Prostate gland (tissue), 2 donors: Measurements from ENCODE around the gene RCHY1.

ENCODE experiments used
- POLR2A ChIP-seq: fragments of 450-650 bp; IDR thresholded peaks from one replicate; pipeline ENCODE4 v1.6.1; 2016; ENCODE audit warnings: antibody characterized with exemption, mild to moderate bottlenecking
- TF ChIP-seq, protein P1 (sequence below), 4 experiments: fragments of 200-600 bp in 2 of 4; fragments of 450-650 bp in 2 of 4; sonication (generic) in 2 of 4; IDR thresholded peaks; 1 replicate in 3 of 4; 2 replicates in 1 of 4; pipeline ENCODE4 v1.5.1; 2016 to 2019; ENCODE audit warnings: antibody characterized with exemption in 4 of 4, mild to moderate bottlenecking in 2 of 4, moderate library complexity in 2 of 4

DNA sequence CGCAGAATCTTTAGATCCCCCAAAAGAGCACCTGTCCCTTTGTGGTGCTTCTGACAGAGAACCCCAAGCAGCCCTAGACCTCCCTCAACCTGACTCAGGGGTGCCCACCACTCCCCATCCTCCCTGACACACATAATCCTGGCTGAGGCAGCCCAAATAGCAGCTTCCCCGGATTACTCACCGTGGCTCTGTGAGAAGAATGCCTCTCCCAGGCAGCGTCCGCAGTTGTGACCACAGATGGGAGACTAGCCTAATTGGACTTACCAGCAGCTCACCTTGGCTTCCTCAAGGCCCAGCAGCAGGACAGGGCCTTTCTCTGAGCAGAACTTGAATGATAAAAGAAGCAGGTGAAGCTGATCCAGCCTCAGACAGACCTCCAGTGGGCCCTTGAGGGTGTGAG is 31.3 kb upstream of the RCHY1 start:
- TF ChIP-seq, protein P1, sequence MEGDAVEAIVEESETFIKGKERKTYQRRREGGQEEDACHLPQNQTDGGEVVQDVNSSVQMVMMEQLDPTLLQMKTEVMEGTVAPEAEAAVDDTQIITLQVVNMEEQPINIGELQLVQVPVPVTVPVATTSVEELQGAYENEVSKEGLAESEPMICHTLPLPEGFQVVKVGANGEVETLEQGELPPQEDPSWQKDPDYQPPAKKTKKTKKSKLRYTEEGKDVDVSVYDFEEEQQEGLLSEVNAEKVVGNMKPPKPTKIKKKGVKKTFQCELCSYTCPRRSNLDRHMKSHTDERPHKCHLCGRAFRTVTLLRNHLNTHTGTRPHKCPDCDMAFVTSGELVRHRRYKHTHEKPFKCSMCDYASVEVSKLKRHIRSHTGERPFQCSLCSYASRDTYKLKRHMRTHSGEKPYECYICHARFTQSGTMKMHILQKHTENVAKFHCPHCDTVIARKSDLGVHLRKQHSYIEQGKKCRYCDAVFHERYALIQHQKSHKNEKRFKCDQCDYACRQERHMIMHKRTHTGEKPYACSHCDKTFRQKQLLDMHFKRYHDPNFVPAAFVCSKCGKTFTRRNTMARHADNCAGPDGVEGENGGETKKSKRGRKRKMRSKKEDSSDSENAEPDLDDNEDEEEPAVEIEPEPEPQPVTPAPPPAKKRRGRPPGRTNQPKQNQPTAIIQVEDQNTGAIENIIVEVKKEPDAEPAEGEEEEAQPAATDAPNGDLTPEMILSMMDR (IDR thresholded peaks at IDR 0.05) = no peak
- no peak for TF ChIP-seq POLR2A
